ENCODE data around the gene GABRB3.

DNA sequence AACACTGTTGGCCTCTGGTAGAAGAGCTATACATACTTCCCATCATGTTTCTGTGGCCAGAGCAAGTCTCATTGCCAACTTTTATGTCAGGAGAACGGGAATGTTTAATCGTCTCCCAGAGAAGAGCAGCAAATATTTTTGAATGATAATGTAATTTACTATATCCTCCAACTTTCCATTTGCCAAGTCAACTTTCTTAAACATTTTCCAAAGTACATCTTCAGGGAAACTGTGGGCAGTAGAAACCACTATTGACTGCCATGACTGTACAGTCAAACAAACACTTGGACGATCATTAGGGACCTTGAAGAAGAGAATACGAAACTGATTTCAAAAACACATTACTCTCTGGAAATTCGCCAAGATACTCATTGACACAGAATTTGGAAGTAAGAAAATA lies 201.5 kb downstream of the GABRB3 start:
- TF ChIP-seq RFX5 (IDR thresholded peaks at IDR 0.05) (no peak), ZC3H11A (IDR thresholded peaks at IDR 0.05) (no peak), RCOR1 (IDR thresholded peaks at IDR 0.05; ENCODE audit: low read depth, low read length) (no peak), CHD2 (IDR thresholded peaks at IDR 0.05; ENCODE audit: low read length, partially characterized antibody) (no peak)
- TF ChIP-seq, protein P1, sequence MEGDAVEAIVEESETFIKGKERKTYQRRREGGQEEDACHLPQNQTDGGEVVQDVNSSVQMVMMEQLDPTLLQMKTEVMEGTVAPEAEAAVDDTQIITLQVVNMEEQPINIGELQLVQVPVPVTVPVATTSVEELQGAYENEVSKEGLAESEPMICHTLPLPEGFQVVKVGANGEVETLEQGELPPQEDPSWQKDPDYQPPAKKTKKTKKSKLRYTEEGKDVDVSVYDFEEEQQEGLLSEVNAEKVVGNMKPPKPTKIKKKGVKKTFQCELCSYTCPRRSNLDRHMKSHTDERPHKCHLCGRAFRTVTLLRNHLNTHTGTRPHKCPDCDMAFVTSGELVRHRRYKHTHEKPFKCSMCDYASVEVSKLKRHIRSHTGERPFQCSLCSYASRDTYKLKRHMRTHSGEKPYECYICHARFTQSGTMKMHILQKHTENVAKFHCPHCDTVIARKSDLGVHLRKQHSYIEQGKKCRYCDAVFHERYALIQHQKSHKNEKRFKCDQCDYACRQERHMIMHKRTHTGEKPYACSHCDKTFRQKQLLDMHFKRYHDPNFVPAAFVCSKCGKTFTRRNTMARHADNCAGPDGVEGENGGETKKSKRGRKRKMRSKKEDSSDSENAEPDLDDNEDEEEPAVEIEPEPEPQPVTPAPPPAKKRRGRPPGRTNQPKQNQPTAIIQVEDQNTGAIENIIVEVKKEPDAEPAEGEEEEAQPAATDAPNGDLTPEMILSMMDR (IDR thresholded peaks at IDR 0.05): no peak
- TF ChIP-seq, protein P2, sequence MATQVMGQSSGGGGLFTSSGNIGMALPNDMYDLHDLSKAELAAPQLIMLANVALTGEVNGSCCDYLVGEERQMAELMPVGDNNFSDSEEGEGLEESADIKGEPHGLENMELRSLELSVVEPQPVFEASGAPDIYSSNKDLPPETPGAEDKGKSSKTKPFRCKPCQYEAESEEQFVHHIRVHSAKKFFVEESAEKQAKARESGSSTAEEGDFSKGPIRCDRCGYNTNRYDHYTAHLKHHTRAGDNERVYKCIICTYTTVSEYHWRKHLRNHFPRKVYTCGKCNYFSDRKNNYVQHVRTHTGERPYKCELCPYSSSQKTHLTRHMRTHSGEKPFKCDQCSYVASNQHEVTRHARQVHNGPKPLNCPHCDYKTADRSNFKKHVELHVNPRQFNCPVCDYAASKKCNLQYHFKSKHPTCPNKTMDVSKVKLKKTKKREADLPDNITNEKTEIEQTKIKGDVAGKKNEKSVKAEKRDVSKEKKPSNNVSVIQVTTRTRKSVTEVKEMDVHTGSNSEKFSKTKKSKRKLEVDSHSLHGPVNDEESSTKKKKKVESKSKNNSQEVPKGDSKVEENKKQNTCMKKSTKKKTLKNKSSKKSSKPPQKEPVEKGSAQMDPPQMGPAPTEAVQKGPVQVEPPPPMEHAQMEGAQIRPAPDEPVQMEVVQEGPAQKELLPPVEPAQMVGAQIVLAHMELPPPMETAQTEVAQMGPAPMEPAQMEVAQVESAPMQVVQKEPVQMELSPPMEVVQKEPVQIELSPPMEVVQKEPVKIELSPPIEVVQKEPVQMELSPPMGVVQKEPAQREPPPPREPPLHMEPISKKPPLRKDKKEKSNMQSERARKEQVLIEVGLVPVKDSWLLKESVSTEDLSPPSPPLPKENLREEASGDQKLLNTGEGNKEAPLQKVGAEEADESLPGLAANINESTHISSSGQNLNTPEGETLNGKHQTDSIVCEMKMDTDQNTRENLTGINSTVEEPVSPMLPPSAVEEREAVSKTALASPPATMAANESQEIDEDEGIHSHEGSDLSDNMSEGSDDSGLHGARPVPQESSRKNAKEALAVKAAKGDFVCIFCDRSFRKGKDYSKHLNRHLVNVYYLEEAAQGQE (IDR thresholded peaks at IDR 0.05): no peak
